PC-3 (cell line): ENCODE results near the gene ACSM6. TPM values are rescaled to one million over a fixed set of nuclear protein-coding genes. Genes with fewer than 3 reads are reported as not detected.

Source experiments
- ATAC-seq: fragments of 200-7000 bp; cut with Tn5 transposase; 2 replicates; pipeline ENCODE4 v1.9.1; 2020; ENCODE audit warnings: mild to moderate bottlenecking, moderate library complexity
- BruUV-seq: library from RNA; stranded (reverse); fragments of 400-500 nt; replicated peaks from 2 replicates; lab custom pipeline; 2021; lab: Mats Ljungman, UMichigan
- CTCF ChIA-PET: fragments of 300-600 bp; sonication (Branson Sonifier 250); formaldehyde crosslinking; loops from one replicate; lab custom pipeline; 2022; ENCODE audit warnings: antibody characterized with exemption; lab: Charles Lee
- POLR2A ChIA-PET: fragments of 300-600 bp; sonication (Branson Sonifier 250); formaldehyde crosslinking; loops from one replicate; lab custom pipeline; 2022; ENCODE audit warnings: antibody characterized with exemption; ENCODE audit not compliant: unreplicated experiment; lab: Charles Lee
- DNase-seq: peaks from one replicate; pipeline ENCODE4 v3.0.0-alpha.2; 2015
- H2AFZ ChIP-seq: fragments of 300-600 bp; sonication (generic); 2 replicates; pipeline ENCODE4 v1.6.0; 2016; ENCODE audit warnings: antibody characterized with exemption, low read length
- H3F3A ChIP-seq: fragments of 300-600 bp; sonication (generic); one replicate; pipeline ENCODE4 v1.6.0; 2017; ENCODE audit warnings: antibody characterized with exemption, low read length, control low read depth, mild to moderate bottlenecking; ENCODE audit not compliant: unreplicated experiment
- H3K27ac ChIP-seq: fragments of 300-600 bp; sonication (generic); 2 replicates; pipeline ENCODE4 v1.5.1; 2016; ENCODE audit warnings: mild to moderate bottlenecking, low read length
- H3K27me3 ChIP-seq: fragments of 300-600 bp; sonication (generic); 2 replicates; pipeline ENCODE4 v1.6.1; 2016; ENCODE audit warnings: low read length, mixed read lengths
- H3K36me3 ChIP-seq: fragments of 300-600 bp; sonication (generic); 2 replicates; pipeline ENCODE4 v1.6.1; 2016; ENCODE audit warnings: low read depth, mixed run types, low read length, mixed read lengths
- H3K4me1 ChIP-seq: fragments of 300-600 bp; sonication (generic); 2 replicates; pipeline ENCODE4 v1.5.1; 2016; ENCODE audit warnings: low read length; ENCODE audit not compliant: insufficient read depth
- H3K4me2 ChIP-seq: fragments of 300-600 bp; sonication (generic); 2 replicates; pipeline ENCODE4 v1.6.0; 2016; ENCODE audit warnings: low read length
- H3K4me3 ChIP-seq: fragments of 300-600 bp; sonication (generic); 2 replicates; pipeline ENCODE4 v1.5.1; 2016; ENCODE audit warnings: mild to moderate bottlenecking, low read length, mixed read lengths
- H3K79me2 ChIP-seq: fragments of 300-600 bp; sonication (generic); 2 replicates; pipeline ENCODE4 v1.6.1; 2017; ENCODE audit warnings: low read length, mixed read lengths
- H3K9ac ChIP-seq: fragments of 300-600 bp; sonication (generic); 2 replicates; pipeline ENCODE4 v1.6.0; 2016; ENCODE audit warnings: mild to moderate bottlenecking, low read length
- H3K9me2 ChIP-seq: fragments of 300-600 bp; sonication (generic); replicated peaks from 2 replicates; pipeline ENCODE4 v1.6.1; 2016; ENCODE audit warnings: mixed run types, low read length, mixed read lengths
- H3K9me3 ChIP-seq: fragments of 300-600 bp; sonication (generic); 2 replicates; pipeline ENCODE4 v1.6.1; 2016; ENCODE audit warnings: low read length, mixed read lengths
- H4K20me1 ChIP-seq: fragments of 300-600 bp; sonication (generic); 2 replicates; pipeline ENCODE4 v1.6.1; 2016; ENCODE audit warnings: low read length, mixed read lengths
- EZH2 ChIP-seq: fragments of 300-600 bp; sonication (generic); IDR thresholded peaks from one replicate; pipeline ENCODE4 v1.6.1; 2017; ENCODE audit warnings: antibody characterized with exemption, mild to moderate bottlenecking, low read length; ENCODE audit not compliant: unreplicated experiment
- EZH2phosphoT487 ChIP-seq: fragments of 300-600 bp; sonication (generic); IDR thresholded peaks from 2 replicates; pipeline ENCODE4 v1.6.1; 2018; ENCODE audit warnings: mild to moderate bottlenecking, antibody characterized with exemption, low read length, borderline replicate concordance
- intact Hi-C: fragments of 100-400 bp; cut with micrococcal nuclease; formaldehyde crosslinking; loops from 2 replicates; pipeline ENCODE4 v1.9.0; 2023
- total RNA-seq: library from RNA; depleted of rRNA; stranded (reverse); fragments of >200 nt; gene quantifications from 2 replicates; pipeline ENCODE4 v1.2.3, GENCODE V29; 2014
- TF ChIP-seq, protein P1 (sequence below): fragments of 300-600 bp; sonication (generic); conservative IDR thresholded peaks from 2 replicates; pipeline ENCODE4 v1.5.1; 2017; ENCODE audit warnings: antibody characterized with exemption, low read depth, mild to moderate bottlenecking, low read length

ACSM6 gene
- total RNA-seq, 1 experiment from 2014 or later, result not detected

DNA sequence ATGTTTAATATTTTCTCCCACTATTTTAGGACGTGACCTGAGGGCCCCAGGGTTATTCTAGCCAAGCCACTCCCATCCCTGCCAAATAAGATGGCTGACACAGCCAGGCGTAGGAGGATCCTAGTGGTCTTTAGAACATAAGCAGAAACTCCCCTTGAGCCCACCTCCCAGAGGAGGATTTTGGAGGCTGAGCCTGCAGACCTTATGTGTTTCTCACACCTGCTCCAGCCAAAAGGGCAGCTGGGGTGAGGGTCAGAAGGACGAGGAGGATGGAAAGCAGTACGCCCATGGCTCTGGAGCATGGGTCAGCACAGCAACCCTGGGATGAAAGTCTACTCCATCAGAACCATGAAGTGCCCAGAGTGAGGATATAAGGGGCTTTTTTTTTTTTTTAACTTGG is 56.8 kb downstream of the ACSM6 start:
- no peaks in the 10 kb centered on the region for H3F3A ChIP-seq
- H3K4me1 ChIP-seq, result peaks cover 17% of the 10 kb centered on the region
- H3K9me3 ChIP-seq, result no peaks in the 10 kb centered on the region
- DNase-seq (no peak), ATAC-seq (no peak)
- H3K79me2 ChIP-seq, result peaks cover 48% of the 10 kb centered on the region
- intact Hi-C loops, result no loop called here
- BruUV-seq, result no TSS peak
- no peak overlapping the region for H3K9ac ChIP-seq
- H3K36me3 ChIP-seq, result peaks cover 9% of the 10 kb centered on the region; the same call in 1 of the 2 replicates
- H3K4me3 ChIP-seq, result no peak overlapping the region
- H3K27me3 ChIP-seq, result no peaks in the 10 kb centered on the region
- ChIA-PET POLR2A (no interaction called here), CTCF (no interaction called here)
- H4K20me1 ChIP-seq, result no peaks in the 10 kb centered on the region
- no peak overlapping the region for H2AFZ ChIP-seq
- H3K9me2 ChIP-seq, result no peaks in the 10 kb centered on the region
- H3K4me2 ChIP-seq, result no peak overlapping the region
- TF ChIP-seq, protein P1, sequence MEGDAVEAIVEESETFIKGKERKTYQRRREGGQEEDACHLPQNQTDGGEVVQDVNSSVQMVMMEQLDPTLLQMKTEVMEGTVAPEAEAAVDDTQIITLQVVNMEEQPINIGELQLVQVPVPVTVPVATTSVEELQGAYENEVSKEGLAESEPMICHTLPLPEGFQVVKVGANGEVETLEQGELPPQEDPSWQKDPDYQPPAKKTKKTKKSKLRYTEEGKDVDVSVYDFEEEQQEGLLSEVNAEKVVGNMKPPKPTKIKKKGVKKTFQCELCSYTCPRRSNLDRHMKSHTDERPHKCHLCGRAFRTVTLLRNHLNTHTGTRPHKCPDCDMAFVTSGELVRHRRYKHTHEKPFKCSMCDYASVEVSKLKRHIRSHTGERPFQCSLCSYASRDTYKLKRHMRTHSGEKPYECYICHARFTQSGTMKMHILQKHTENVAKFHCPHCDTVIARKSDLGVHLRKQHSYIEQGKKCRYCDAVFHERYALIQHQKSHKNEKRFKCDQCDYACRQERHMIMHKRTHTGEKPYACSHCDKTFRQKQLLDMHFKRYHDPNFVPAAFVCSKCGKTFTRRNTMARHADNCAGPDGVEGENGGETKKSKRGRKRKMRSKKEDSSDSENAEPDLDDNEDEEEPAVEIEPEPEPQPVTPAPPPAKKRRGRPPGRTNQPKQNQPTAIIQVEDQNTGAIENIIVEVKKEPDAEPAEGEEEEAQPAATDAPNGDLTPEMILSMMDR, result no peak
- TF ChIP-seq EZH2phosphoT487 (no peak), EZH2 (no peak)
- no peak overlapping the region for H3K27ac ChIP-seq

DNA sequence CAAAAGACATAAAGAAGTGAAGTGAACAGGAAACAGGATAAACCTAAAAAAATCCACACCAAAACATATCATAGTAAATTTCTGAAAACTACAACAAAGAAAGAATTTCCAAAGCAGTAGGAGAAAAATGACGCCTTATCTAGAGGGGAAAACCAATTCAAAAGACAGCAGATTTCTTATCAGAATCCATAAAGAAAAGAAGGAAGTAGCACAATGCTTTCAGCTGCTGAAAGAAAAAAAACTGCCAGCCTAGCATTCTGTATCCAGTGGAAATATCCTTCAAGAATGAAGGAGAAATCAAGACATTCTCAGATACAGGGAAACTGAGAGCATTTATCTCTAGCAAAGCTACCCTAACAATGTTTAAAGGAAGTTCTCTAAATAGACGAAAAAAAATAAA is 59.0 kb downstream of the ACSM6 start:
- no peaks in the 10 kb centered on the region for H3K9me3 ChIP-seq
- no peaks in the 10 kb centered on the region for H3F3A ChIP-seq
- CTCF ChIA-PET, result no interaction called here
- H3K27ac ChIP-seq, result no peak overlapping the region
- no peak overlapping the region for H3K4me2 ChIP-seq
- no TSS peak for BruUV-seq
- no peaks in the 10 kb centered on the region for H3K27me3 ChIP-seq
- H3K36me3 ChIP-seq, result peaks cover 16% of the 10 kb centered on the region
- peaks cover 48% of the 10 kb centered on the region for H3K79me2 ChIP-seq
- no peak overlapping the region for H3K4me3 ChIP-seq
- H3K9me2 ChIP-seq, result no peaks in the 10 kb centered on the region
- POLR2A ChIA-PET, result no interaction called here
- H3K4me1 ChIP-seq, result 0 out of 2 replicates have a peak, but pooled peaks cover 2% of the 10 kb centered on the region
- H2AFZ ChIP-seq, result no peak overlapping the region
- ATAC-seq (no peak), DNase-seq (no peak)
- no peaks in the 10 kb centered on the region for H4K20me1 ChIP-seq
- intact Hi-C loops, result no loop called here
- TF ChIP-seq EZH2, result no peak
- TF ChIP-seq, protein P1, result no peak
- TF ChIP-seq EZH2phosphoT487, result no peak
- H3K9ac ChIP-seq, result no peak overlapping the region

DNA sequence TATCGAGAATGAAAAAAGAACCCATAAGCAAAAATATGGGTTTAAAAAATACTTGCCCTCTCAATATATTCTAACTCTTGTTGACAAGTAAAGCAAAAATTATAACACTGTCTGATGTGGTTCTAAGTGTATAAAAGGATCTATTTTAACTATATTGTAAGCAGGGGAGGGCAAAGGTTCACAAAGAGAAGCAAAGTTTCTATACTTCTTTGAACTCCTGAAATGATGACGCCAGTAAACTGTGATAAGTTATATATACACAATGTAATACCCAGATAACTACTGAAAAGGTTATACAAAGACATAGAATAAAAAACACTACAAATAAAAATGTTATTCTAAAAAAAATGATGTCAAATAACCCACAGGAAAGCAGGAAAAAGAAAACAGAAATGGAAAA is 59.6 kb downstream of the ACSM6 start:
- Histone ChIP-seq H3K36me3 (peaks cover 20% of the 10 kb centered on the region), H3K4me2 (no peak overlapping the region), H3K4me1 (no peaks in the 10 kb centered on the region), H3K4me3 (no peak overlapping the region), H4K20me1 (no peaks in the 10 kb centered on the region), H3K9me2 (no peaks in the 10 kb centered on the region), H3K9me3 (no peaks in the 10 kb centered on the region), H3K27ac (no peak overlapping the region), H2AFZ (no peak overlapping the region), H3K27me3 (no peaks in the 10 kb centered on the region), H3K79me2 (peaks cover 48% of the 10 kb centered on the region), H3K9ac (no peak overlapping the region), H3F3A (no peaks in the 10 kb centered on the region)
- DNase-seq (no peak), ATAC-seq (no peak)
- BruUV-seq, result no TSS peak
- TF ChIP-seq, protein P1, result no peak
- no peak for TF ChIP-seq EZH2
- no peak for TF ChIP-seq EZH2phosphoT487
- intact Hi-C loops, result no loop called here
- ChIA-PET POLR2A (no interaction called here), CTCF (no interaction called here)
